SK-N-SH treated with all-trans-retinoic acid at 6 μM for 48 hours (cell line): ENCODE measurements around the gene ZNF276.

ENCODE experiments used
- ATAC-seq: fragments of 200-7000 bp; cut with Tn5 transposase; 3 replicates; pipeline ENCODE4 v1.9.1; 2020; ENCODE audit warnings: mild to moderate bottlenecking, moderate library complexity
- ARNTL ChIP-seq: fragments of 450-650 bp; formaldehyde crosslinking; IDR thresholded peaks from 2 replicates; pipeline ENCODE4 v1.5.0; 2020; ENCODE audit warnings: low read depth, mild to moderate bottlenecking, moderate library complexity, borderline replicate concordance
- BACH2 ChIP-seq: fragments of 250-450 bp; sonication (Bioruptor Pico); IDR thresholded peaks from 2 replicates; pipeline ENCODE4 v1.9.0; 2021; ENCODE audit warnings: mild to moderate bottlenecking, borderline replicate concordance
- CSDC2 ChIP-seq: fragments of 250-450 bp; sonication (Bioruptor Pico); IDR thresholded peaks from 2 replicates; pipeline ENCODE4 v1.5.0; 2020; ENCODE audit warnings: mild to moderate bottlenecking, moderate library complexity
- CSRNP3 ChIP-seq: fragments of 250-450 bp; sonication (Bioruptor Pico); IDR thresholded peaks from 2 replicates; pipeline ENCODE4 v1.5.1; 2021; ENCODE audit warnings: mild to moderate bottlenecking, moderate library complexity
- GLIS3 ChIP-seq: fragments of 250-450 bp; sonication (Bioruptor Pico); IDR thresholded peaks from 2 replicates; pipeline ENCODE4 v1.5.0; 2020; ENCODE audit warnings: mild to moderate bottlenecking, moderate library complexity
- ISL1 ChIP-seq: fragments of 250-450 bp; sonication (Bioruptor Pico); IDR thresholded peaks from 2 replicates; pipeline ENCODE4 v2.1.2; 2022; ENCODE audit warnings: mild to moderate bottlenecking, moderate library complexity
- PATZ1 ChIP-seq: fragments of 250-450 bp; sonication (Bioruptor Pico); IDR thresholded peaks from 2 replicates; pipeline ENCODE4 v1.8.0; 2020; ENCODE audit warnings: mild to moderate bottlenecking, moderate library complexity, borderline replicate concordance
- POU6F1 ChIP-seq: fragments of 250-450 bp; sonication (Bioruptor Pico); IDR thresholded peaks from 2 replicates; pipeline ENCODE4 v1.8.0; 2021; ENCODE audit warnings: low read depth, mild to moderate bottlenecking, moderate library complexity, borderline replicate concordance
- PPARA ChIP-seq: fragments of 250-450 bp; sonication (Bioruptor Pico); IDR thresholded peaks from 2 replicates; pipeline ENCODE4 v1.5.0; 2020; ENCODE audit warnings: mild to moderate bottlenecking, borderline replicate concordance
- RARB ChIP-seq: fragments of 250-450 bp; sonication (Bioruptor Pico); IDR thresholded peaks from 2 replicates; pipeline ENCODE4 v1.8.0; 2021; ENCODE audit warnings: mild to moderate bottlenecking, moderate library complexity
- SNAI2 ChIP-seq: fragments of 250-450 bp; sonication (Bioruptor Pico); IDR thresholded peaks from 2 replicates; pipeline ENCODE4 v1.5.0; 2020; ENCODE audit warnings: mild to moderate bottlenecking, moderate library complexity
- TCF4 ChIP-seq: fragments of 250-450 bp; sonication (Bioruptor Pico); IDR thresholded peaks from 2 replicates; pipeline ENCODE4 v1.8.0; 2021; ENCODE audit warnings: mild to moderate bottlenecking, moderate library complexity, borderline replicate concordance
- TOX ChIP-seq: fragments of 250-450 bp; sonication (Bioruptor Pico); IDR thresholded peaks from 2 replicates; pipeline ENCODE4 v1.8.0; 2021; ENCODE audit warnings: mild to moderate bottlenecking, moderate library complexity, borderline replicate concordance
- ZC3H10 ChIP-seq: fragments of 250-450 bp; sonication (Bioruptor Pico); IDR thresholded peaks from 2 replicates; pipeline ENCODE4 v1.5.1; 2021; ENCODE audit warnings: mild to moderate bottlenecking, moderate library complexity
- ZFP3 ChIP-seq: fragments of 250-450 bp; sonication (Bioruptor Pico); IDR thresholded peaks from 2 replicates; pipeline ENCODE4 v1.5.0; 2020; ENCODE audit warnings: mild to moderate bottlenecking, moderate library complexity
- ZFP30 ChIP-seq: fragments of 450-650 bp; formaldehyde crosslinking; IDR thresholded peaks from 2 replicates; pipeline ENCODE4 v1.5.0; 2022; ENCODE audit warnings: mild to moderate bottlenecking, moderate library complexity
- ZNF70 ChIP-seq: fragments of 450-650 bp; formaldehyde crosslinking; IDR thresholded peaks from 2 replicates; pipeline ENCODE4 v1.5.0; 2020; ENCODE audit warnings: mild to moderate bottlenecking, moderate library complexity
- ZNF8 ChIP-seq: fragments of 450-650 bp; formaldehyde crosslinking; IDR thresholded peaks from 2 replicates; pipeline ENCODE4 v1.5.0; 2020; ENCODE audit warnings: mild to moderate bottlenecking, moderate library complexity
- TF ChIP-seq, protein P1 (sequence below): fragments of 250-450 bp; sonication (Bioruptor Pico); IDR thresholded peaks from 2 replicates; pipeline ENCODE4 v1.5.0; 2020; ENCODE audit warnings: mild to moderate bottlenecking, moderate library complexity
- TF ChIP-seq, protein P2 (sequence below): fragments of 250-450 bp; sonication (Bioruptor Pico); IDR thresholded peaks from 2 replicates; pipeline ENCODE4 v1.5.1; 2020; ENCODE audit warnings: low read depth, mild to moderate bottlenecking, moderate library complexity

The ZNF276 gene

GRCh38 chr16:89733792-89734191 is 12.5 kb downstream of the ZNF276 start:
- no peak for ATAC-seq
- no peak for TF ChIP-seq CSDC2 (CRISPR knock-in tag)
- no peak for TF ChIP-seq ZC3H10
- TF ChIP-seq ZNF8 (CRISPR knock-in tag) = no peak
- no peak for TF ChIP-seq POU6F1 (CRISPR knock-in tag)
- TF ChIP-seq ZFP3 (CRISPR knock-in tag) = no peak
- no peak for TF ChIP-seq PATZ1
- no peak for TF ChIP-seq RARB (CRISPR knock-in tag)
- no peak for TF ChIP-seq ISL1 (CRISPR knock-in tag)
- TF ChIP-seq ARNTL (CRISPR knock-in tag) = no peak
- TF ChIP-seq, protein P1, sequence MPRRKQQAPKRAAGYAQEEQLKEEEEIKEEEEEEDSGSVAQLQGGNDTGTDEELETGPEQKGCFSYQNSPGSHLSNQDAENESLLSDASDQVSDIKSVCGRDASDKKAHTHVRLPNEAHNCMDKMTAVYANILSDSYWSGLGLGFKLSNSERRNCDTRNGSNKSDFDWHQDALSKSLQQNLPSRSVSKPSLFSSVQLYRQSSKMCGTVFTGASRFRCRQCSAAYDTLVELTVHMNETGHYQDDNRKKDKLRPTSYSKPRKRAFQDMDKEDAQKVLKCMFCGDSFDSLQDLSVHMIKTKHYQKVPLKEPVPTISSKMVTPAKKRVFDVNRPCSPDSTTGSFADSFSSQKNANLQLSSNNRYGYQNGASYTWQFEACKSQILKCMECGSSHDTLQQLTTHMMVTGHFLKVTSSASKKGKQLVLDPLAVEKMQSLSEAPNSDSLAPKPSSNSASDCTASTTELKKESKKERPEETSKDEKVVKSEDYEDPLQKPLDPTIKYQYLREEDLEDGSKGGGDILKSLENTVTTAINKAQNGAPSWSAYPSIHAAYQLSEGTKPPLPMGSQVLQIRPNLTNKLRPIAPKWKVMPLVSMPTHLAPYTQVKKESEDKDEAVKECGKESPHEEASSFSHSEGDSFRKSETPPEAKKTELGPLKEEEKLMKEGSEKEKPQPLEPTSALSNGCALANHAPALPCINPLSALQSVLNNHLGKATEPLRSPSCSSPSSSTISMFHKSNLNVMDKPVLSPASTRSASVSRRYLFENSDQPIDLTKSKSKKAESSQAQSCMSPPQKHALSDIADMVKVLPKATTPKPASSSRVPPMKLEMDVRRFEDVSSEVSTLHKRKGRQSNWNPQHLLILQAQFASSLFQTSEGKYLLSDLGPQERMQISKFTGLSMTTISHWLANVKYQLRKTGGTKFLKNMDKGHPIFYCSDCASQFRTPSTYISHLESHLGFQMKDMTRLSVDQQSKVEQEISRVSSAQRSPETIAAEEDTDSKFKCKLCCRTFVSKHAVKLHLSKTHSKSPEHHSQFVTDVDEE (CRISPR knock-in tag) = no peak
- TF ChIP-seq, protein P2, sequence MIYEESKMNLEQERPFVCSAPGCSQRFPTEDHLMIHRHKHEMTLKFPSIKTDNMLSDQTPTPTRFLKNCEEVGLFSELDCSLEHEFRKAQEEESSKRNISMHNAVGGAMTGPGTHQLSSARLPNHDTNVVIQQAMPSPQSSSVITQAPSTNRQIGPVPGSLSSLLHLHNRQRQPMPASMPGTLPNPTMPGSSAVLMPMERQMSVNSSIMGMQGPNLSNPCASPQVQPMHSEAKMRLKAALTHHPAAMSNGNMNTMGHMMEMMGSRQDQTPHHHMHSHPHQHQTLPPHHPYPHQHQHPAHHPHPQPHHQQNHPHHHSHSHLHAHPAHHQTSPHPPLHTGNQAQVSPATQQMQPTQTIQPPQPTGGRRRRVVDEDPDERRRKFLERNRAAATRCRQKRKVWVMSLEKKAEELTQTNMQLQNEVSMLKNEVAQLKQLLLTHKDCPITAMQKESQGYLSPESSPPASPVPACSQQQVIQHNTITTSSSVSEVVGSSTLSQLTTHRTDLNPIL = no peak
- no peak for TF ChIP-seq SNAI2 (CRISPR knock-in tag)
- no peak for TF ChIP-seq TOX
- no peak for TF ChIP-seq PPARA (CRISPR knock-in tag)
- TF ChIP-seq ZFP30 (CRISPR knock-in tag) = no peak

- no peak for ATAC-seq
- TF ChIP-seq CSRNP3 (no peak), ZNF70 (no peak), GLIS3 (CRISPR knock-in tag) (no peak), PPARA (CRISPR knock-in tag) (no peak), ISL1 (CRISPR knock-in tag) (no peak), BACH2 (CRISPR knock-in tag) (no peak), TCF4 (no peak), SNAI2 (CRISPR knock-in tag) (no peak), ZFP3 (CRISPR knock-in tag) (no peak), CSDC2 (CRISPR knock-in tag) (no peak)
- TF ChIP-seq, protein P1 (CRISPR knock-in tag) = no peak
- TF ChIP-seq, all 23 proteins: peak for 0
These were observed 15.2 kb downstream of the ZNF276 start for GRCh38 chr16:89736554-89736953.
